IPS DF 4.7 (cell line): ENCODE measurements around the gene CRYBG3.
"Not testable (repeated sequence)": the region's sequence is repeated elsewhere in the genome, so short reads cannot be mapped to it uniquely, and the experiment has no call there.

ENCODE experiments used
- DNase-seq: peaks from one replicate; pipeline ENCODE4 v3.0.0-alpha.2; 2013; ENCODE audit warnings: low spot score; ENCODE audit errors: extremely low read depth

Gene CRYBG3

GRCh38 chr3:97821774-97822358, at the start of gene CRYBG3:
Gene CRYBG3 (plus strand): TSS chr3:97822011. CDS start chr3:97822207, 196 bp downstream.
- DNase-seq, result peak; percentile 25

- DNase-seq, result no peak
Observed at GRCh38 chr3:97772926-97773325, 48.9 kb upstream of the CRYBG3 start.

GRCh38 chr3:97778152-97778551, 43.7 kb upstream of the CRYBG3 start:
- no peak for DNase-seq

GRCh38 chr3:97793420-97794019, 28.3 kb upstream of the CRYBG3 start:
- DNase-seq, result peak; percentile 25

GRCh38 chr3:97795951-97796350, 25.9 kb upstream of the CRYBG3 start:
- DNase-seq, result no peak

DNA sequence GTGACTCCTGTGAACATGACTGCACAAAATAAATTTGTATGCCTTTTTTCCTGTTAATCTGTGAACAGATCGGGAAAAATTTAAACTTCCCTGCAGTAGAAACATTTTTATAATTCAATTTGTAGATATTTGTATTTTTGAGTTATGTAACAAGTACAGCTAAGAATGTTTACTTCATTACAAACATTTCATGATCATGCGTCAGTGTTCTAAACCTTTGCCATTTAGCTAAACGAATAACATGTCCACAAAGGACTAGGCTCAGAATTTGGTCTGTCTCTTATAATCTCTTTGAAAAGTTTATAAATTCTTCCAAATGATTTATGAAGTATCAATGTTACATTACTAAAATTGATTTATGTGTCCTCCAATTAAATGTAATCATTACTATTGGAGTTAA, 17.3 kb upstream of the CRYBG3 start:
- no peak for DNase-seq

- no peak for DNase-seq
Observed at GRCh38 chr3:97810779-97811390, 10.9 kb upstream of the CRYBG3 start.

- no peak for DNase-seq
Observed at GRCh38 chr3:97815149-97815917, 6.5 kb upstream of the CRYBG3 start.

- DNase-seq, result no peak
Observed at GRCh38 chr3:97816811-97817210, 5.0 kb upstream of the CRYBG3 start.

DNA sequence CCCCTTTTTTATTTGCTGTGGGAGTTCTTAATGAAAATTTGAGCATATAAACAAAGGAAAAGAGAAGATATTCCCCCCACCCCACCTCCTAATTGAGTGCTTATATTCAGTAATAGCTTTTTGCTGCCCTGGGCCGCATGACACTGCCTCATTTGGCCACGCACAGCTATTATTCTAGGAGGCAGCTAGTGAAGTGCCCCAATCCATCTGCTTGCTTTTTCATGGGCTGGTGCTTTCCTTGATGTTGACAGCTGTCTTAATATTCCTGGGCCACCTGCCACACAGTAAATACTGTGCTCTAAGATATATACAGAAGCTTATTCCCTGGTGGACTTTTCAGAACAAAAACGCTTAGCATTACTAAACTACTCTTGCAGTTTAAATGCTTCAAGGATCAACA, 3.8 kb upstream of the CRYBG3 start:
- DNase-seq, result no peak

DNA sequence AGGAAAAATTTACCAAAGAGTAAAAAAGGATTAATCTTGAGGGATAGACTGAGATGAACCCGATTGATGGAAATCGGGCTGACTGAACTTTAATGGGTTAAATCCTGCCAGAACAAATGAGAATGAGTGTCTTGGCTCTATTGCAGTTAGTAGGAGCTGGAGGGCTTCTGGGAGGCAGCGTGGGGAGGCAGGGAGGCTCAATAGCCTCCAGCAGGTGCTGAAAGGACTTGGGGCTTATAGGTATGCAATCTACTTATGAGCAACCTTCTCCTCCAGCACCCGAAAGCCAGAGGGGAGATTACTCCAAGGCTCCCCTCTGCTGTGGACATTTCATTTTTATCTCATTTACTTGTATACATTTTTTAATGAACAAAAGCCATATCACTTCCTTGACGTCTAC, 1.0 kb upstream of the CRYBG3 start:
- DNase-seq, result no peak

- no peak for DNase-seq
Observed at GRCh38 chr3:97821287-97821773, 481 bp upstream of the CRYBG3 start.

DNA sequence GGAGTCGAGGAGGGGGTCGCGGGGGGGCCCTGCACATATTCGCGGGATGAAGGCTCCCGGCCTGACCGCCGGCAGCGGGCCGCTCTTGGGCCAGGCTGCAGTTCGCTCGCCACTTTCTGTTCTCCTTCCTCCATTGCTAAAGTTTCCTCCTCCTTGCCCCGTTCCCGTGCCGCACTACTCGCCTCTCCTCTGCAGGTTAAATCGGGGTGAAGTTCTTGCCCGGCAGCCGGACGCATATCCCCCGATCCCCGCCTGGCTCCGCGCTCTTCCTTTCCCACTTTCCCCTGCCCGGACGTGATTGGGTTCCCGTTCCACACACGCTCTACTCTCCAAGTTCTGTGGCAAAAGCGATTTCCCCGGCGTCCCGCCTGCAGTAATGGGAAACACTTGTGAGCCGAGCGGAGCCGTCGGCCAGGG, 556 bp downstream of the CRYBG3 start:
- DNase-seq, result no peak

GRCh38 chr3:97823046-97824004, 1.5 kb downstream of the CRYBG3 start:
- no peak for DNase-seq

DNA sequence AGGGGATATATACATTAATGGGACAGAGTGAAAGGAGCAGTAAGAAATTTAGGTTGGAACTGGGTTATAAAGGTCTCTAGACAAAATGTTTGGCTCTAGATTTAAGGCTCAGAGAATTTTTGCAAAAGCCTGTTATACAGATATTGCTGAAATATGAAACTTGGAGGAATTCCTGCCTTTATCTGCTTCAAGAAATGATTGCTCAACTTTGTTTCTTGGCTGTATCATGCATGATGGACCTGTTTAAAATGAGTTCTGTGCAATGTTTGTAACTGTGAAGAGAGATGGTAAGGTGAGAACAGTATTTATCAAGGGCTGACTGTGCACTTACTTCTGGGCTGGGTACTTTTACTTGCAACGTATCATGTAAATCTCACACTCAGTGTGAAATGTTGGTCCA, 3.3 kb downstream of the CRYBG3 start:
- DNase-seq, result no peak

- no peak for DNase-seq
Observed at GRCh38 chr3:97827741-97828471, 6.1 kb downstream of the CRYBG3 start.

GRCh38 chr3:97829198-97829597, 7.4 kb downstream of the CRYBG3 start:
- no peak for DNase-seq

GRCh38 chr3:97830638-97831037, 8.8 kb downstream of the CRYBG3 start:
- no peak for DNase-seq

GRCh38 chr3:97831140-97831539, 9.3 kb downstream of the CRYBG3 start:
- no peak for DNase-seq

DNA sequence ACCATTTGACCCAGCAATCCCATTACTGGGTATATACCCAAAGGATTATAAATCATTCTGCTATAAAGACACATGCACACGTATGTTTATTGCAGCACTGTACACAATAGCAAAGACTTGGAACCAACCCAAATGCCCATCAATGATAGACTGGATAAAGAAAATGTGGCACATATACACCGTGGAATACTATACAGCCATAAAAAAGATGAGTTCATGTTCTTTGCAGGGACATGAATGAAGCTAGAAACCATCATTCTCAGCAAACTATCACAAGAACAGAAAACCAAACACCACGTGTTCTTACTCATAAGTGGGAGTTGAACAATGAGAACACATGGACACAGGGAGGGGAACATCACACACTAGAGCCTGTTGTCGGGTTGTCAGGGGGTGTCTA, 11.4 kb downstream of the CRYBG3 start:
- DNase-seq, result not testable (repeated sequence)
